HepG2 (cell line): ENCODE measurements around the gene PDE8B. TPM values are rescaled to one million over a fixed set of nuclear protein-coding genes. Genes with fewer than 3 reads are reported as not detected.

ENCODE experiments used
- ATAC-seq: fragments of 200-7000 bp; cut with Tn5 transposase; 3 replicates; pipeline ENCODE4 v1.9.1; 2020; ENCODE audit warnings: mild to moderate bottlenecking, moderate library complexity
- BruUV-seq: library from RNA; stranded (reverse); fragments of 400-500 nt; replicated peaks from 2 replicates; lab custom pipeline; 2021; lab: Mats Ljungman, UMichigan
- CTCF ChIA-PET: fragments of 300-600 bp; formaldehyde crosslinking; extraction: SDS; loops from one replicate; lab custom pipeline; 2021; ENCODE audit warnings: low total read pairs, inconsistent platforms, low intra/inter-chr PET ratio; lab: Yijun Ruan, JAX
- POLR2A ChIA-PET: fragments of 350-600 bp; sonication (Branson Sonifier 250); formaldehyde crosslinking; loops from one replicate; lab custom pipeline; 2020; ENCODE audit warnings: antibody characterized with exemption, inconsistent platforms; lab: Yijun Ruan, JAX
- DNase-seq: peaks from one replicate; pipeline ENCODE4 v3.0.0-alpha.2; 2015; ENCODE audit warnings: low spot score
- FAIRE-seq: peaks from 3 replicates; lab custom pipeline; 2011; peaks lifted over from hg19 to GRCh38; lab: Jason Lieb, UNC
- H2AFZ ChIP-seq: one replicate; pipeline ENCODE4 v1.6.1; 2011; ENCODE audit warnings: low read length, inconsistent platforms
- H3K27ac ChIP-seq: fragments of 300-600 bp; 3 replicates; pipeline ENCODE4 v1.8.0; 2011; ENCODE audit warnings: mixed run types, mild to moderate bottlenecking, mixed read lengths, low read length, inconsistent platforms; ENCODE audit not compliant: insufficient read depth; ENCODE audit errors: extremely low read length
- H3K27me3 ChIP-seq, 2 experiments: fragments of 200-600 bp in 1 of 2; 2 replicates in 1 of 2; 3 replicates in 1 of 2; pipeline versions ENCODE4 v1.6.0 to v1.8.0; 2011; ENCODE audit warnings: low read length in 2 of 2, mild to moderate bottlenecking in 2 of 2, moderate library complexity in 2 of 2, inconsistent platforms in 1 of 2; ENCODE audit not compliant: insufficient read depth in 2 of 2, control insufficient read depth in 1 of 2
- H3K36me3 ChIP-seq, 2 experiments: fragments of 200-600 bp in 1 of 2; replicated peaks in 1 of 2; 2 replicates in 1 of 2; 3 replicates in 1 of 2; pipeline versions ENCODE4 v1.5.1 to v1.8.0; 2011; ENCODE audit warnings: low read length in 2 of 2, inconsistent platforms in 1 of 2; ENCODE audit not compliant: insufficient read depth in 2 of 2, control insufficient read depth in 1 of 2
- H3K4me1 ChIP-seq: 2 replicates; pipeline ENCODE4 v1.5.1; 2012; ENCODE audit warnings: low read length, inconsistent platforms; ENCODE audit not compliant: insufficient read depth
- H3K4me2 ChIP-seq: 2 replicates; pipeline ENCODE4 v1.6.0; 2011; ENCODE audit warnings: low read depth, low read length, inconsistent platforms
- H3K4me3 ChIP-seq, 3 experiments: fragments of 200-600 bp in 1 of 3; sonication (generic), shearing (Covaris generic) in 1 of 3; replicated peaks in 1 of 3; 2 replicates each; pipeline ENCODE4 v1.5.1; 2011 to 2016; ENCODE audit warnings: low read length in 3 of 3, inconsistent platforms in 2 of 3, low read depth in 2 of 3, mild to moderate bottlenecking in 2 of 3, control low read depth in 1 of 3, mixed read lengths in 1 of 3; ENCODE audit not compliant: insufficient read depth in 1 of 3
- H3K79me2 ChIP-seq: one replicate; pipeline ENCODE4 v1.6.1; 2011; ENCODE audit warnings: low read length, inconsistent platforms; ENCODE audit not compliant: insufficient read depth
- H3K9ac ChIP-seq: 2 replicates; pipeline ENCODE4 v1.6.0; 2011; ENCODE audit warnings: mild to moderate bottlenecking, low read depth, low read length, inconsistent platforms; ENCODE audit not compliant: insufficient read depth
- H3K9me3 ChIP-seq: 2 replicates; pipeline ENCODE4 v1.5.1; 2012; ENCODE audit warnings: mild to moderate bottlenecking, low read length
- H4K20me1 ChIP-seq: 2 replicates; pipeline ENCODE4 v1.6.0; 2011; ENCODE audit warnings: inconsistent platforms, mild to moderate bottlenecking, low read length, moderate library complexity; ENCODE audit not compliant: insufficient read depth
- ATM ChIP-seq: fragments of 450-650 bp; IDR thresholded peaks from 2 replicates; pipeline ENCODE4 v1.7.1; 2017; ENCODE audit warnings: mild to moderate bottlenecking, borderline replicate concordance
- HHEX ChIP-seq: IDR thresholded peaks from 2 replicates; pipeline ENCODE4 v1.6.1; 2016; ENCODE audit warnings: control low read depth
- HNRNPK ChIP-seq: fragments of 200-400 bp; formaldehyde crosslinking; IDR thresholded peaks from 2 replicates; pipeline ENCODE4 v1.6.1; 2018; ENCODE audit warnings: low read length, low read depth, moderate library complexity, mild to moderate bottlenecking; ENCODE audit not compliant: poor library complexity, severe bottlenecking
- KLF12 ChIP-seq: sonication (generic); formaldehyde crosslinking; IDR thresholded peaks from 2 replicates; pipeline ENCODE4 v1.4.0; 2020; ENCODE audit warnings: missing genetic modification reagents, borderline replicate concordance
- MAZ ChIP-seq, 2 experiments: sonication (generic) in 1 of 2; formaldehyde crosslinking in 1 of 2; IDR thresholded peaks; 2 replicates each; pipeline versions ENCODE4 v1.5.0 to v1.6.1; 2012 to 2020; ENCODE audit warnings: low read depth in 2 of 2, mild to moderate bottlenecking in 2 of 2, borderline replicate concordance in 1 of 2, improper control_type of control experiment in 1 of 2, low read length in 1 of 2, missing genetic modification reagents in 1 of 2, moderate library complexity in 1 of 2
- RBFOX2 ChIP-seq: fragments of 200-400 bp; formaldehyde crosslinking; IDR thresholded peaks from 2 replicates; pipeline ENCODE4 v1.6.1; 2017; ENCODE audit warnings: low read depth, mild to moderate bottlenecking, low read length
- YY1 ChIP-seq: IDR thresholded peaks from 2 replicates; pipeline ENCODE4 v1.6.1; 2011; ENCODE audit warnings: low read length, low read depth, moderate library complexity, mild to moderate bottlenecking; ENCODE audit not compliant: insufficient read depth, insufficient replicate concordance
- ZBTB3 ChIP-seq: sonication (generic); formaldehyde crosslinking; IDR thresholded peaks from 2 replicates; pipeline ENCODE4 v1.4.0; 2020; ENCODE audit warnings: low read depth, mild to moderate bottlenecking, moderate library complexity, missing genetic modification reagents, borderline replicate concordance
- ZFP82 ChIP-seq: sonication (generic); formaldehyde crosslinking; IDR thresholded peaks from 2 replicates; pipeline ENCODE4 v1.5.1; 2020; ENCODE audit warnings: mild to moderate bottlenecking, missing genetic modification reagents, borderline replicate concordance
- ZFYVE20 ChIP-seq: sonication (generic); formaldehyde crosslinking; IDR thresholded peaks from 2 replicates; pipeline ENCODE4 v1.8.0; 2023; ENCODE audit warnings: low read depth, mild to moderate bottlenecking, moderate library complexity, missing genetic modification reagents, borderline replicate concordance
- ZNF274 ChIP-seq: sonication (generic); formaldehyde crosslinking; IDR thresholded peaks from 2 replicates; pipeline ENCODE4 v1.5.1; 2020; ENCODE audit warnings: mild to moderate bottlenecking, missing genetic modification reagents
- ZNF34 ChIP-seq: sonication (generic); formaldehyde crosslinking; IDR thresholded peaks from 2 replicates; pipeline ENCODE4 v1.4.0; 2020; ENCODE audit warnings: mild to moderate bottlenecking, missing genetic modification reagents, borderline replicate concordance
- ZNF431 ChIP-seq: sonication (generic); formaldehyde crosslinking; IDR thresholded peaks from 2 replicates; pipeline ENCODE4 v1.9.0; 2022; ENCODE audit warnings: missing genetic modification reagents, low read depth, mild to moderate bottlenecking, borderline replicate concordance
- ZNF501 ChIP-seq: sonication (generic); formaldehyde crosslinking; IDR thresholded peaks from 2 replicates; pipeline ENCODE4 v1.5.1; 2020; ENCODE audit warnings: mild to moderate bottlenecking, moderate library complexity, missing genetic modification reagents
- WGBS: methylation state at CpG from one replicate; pipeline ENCODE4 v1.1.6; 2017; ENCODE audit warnings: low lambda C conversion rate; 5-methylcytosine and 5-hydroxymethylcytosine counted together
- in situ Hi-C: cut with HindIII; loops from 2 replicates; pipeline ENCODE4 v1.10.0; 2017; ENCODE audit warnings: low pct_unique_long_range_greater_than_20kb; ENCODE audit not compliant: extremely low pct_ligation_motif_present
- intact Hi-C: fragments of 100-400 bp; cut with micrococcal nuclease; formaldehyde crosslinking; loops from one replicate; pipeline ENCODE4 v1.10.0; 2022; ENCODE audit not compliant: unreplicated experiment
- polyA plus RNA-seq, 8 experiments: library from polyadenylated mRNA; depleted of rRNA in 3 of 8; stranded (reverse) in 7 of 8; unstranded in 1 of 8; fragments of >200 nt; fragmentation: Illumina TruSeq in 4 of 8; extraction: Trizol in 4 of 8; gene quantifications; 2 replicates each; pipeline versions ENCODE4 v1.2.1 to v1.2.3, GENCODE V29; 2011 to 2016; ENCODE audit warnings: low read depth in 4 of 8, missing spikeins in 1 of 8, mixed read lengths in 1 of 8; ENCODE audit not compliant: insufficient read depth in 1 of 8
- total RNA-seq, 5 experiments: library from RNA; depleted of rRNA; stranded (reverse); fragments of >200 nt; fragmentation: Illumina TruSeq; extraction: Trizol; gene quantifications; 2 replicates each; pipeline ENCODE4 v1.2.3, GENCODE V29; 2016; ENCODE audit warnings: low read depth in 1 of 5
- TF ChIP-seq, protein P1 (sequence below): sonication (generic); formaldehyde crosslinking; conservative IDR thresholded peaks from 2 replicates; pipeline ENCODE4 v1.4.0; 2020; ENCODE audit warnings: missing genetic modification reagents
- TF ChIP-seq, protein P2 (sequence below): sonication (generic); formaldehyde crosslinking; IDR thresholded peaks from 2 replicates; pipeline ENCODE4 v1.4.0; 2020; ENCODE audit warnings: missing genetic modification reagents
- TF ChIP-seq, protein P3 (sequence below): sonication (generic); formaldehyde crosslinking; IDR thresholded peaks from 2 replicates; pipeline ENCODE4 v1.5.0; 2020; ENCODE audit warnings: missing genetic modification reagents

Gene PDE8B
- total and polyA plus RNA-seq, 2 of the 13 experiments (the other 11 are each of a cell fraction or from before 2014, with no cell fraction given), result 0.07 TPM; not detected in 1

DNA sequence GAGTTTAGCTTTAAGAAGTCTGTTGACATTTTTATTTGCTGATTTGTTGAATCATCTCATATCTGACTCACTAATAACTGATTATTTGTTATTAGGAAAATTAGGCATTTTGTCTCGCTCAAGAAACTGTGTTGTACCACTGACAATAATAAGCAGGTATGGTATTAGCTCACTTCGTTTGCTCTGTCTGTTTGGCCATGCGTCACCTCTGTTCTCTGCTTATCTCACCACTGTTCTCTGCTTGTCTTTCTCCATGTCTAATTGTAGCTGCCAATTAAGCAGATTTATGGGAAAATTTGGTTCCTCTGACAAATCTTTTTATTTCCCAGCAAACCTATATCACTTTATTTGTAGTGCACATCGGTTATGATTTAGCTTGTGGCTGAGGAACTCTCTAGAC is 142.8 kb downstream of the PDE8B start (continued):
- TF ChIP-seq ZBTB3 (CRISPR knock-in tag), result no peak

DNA sequence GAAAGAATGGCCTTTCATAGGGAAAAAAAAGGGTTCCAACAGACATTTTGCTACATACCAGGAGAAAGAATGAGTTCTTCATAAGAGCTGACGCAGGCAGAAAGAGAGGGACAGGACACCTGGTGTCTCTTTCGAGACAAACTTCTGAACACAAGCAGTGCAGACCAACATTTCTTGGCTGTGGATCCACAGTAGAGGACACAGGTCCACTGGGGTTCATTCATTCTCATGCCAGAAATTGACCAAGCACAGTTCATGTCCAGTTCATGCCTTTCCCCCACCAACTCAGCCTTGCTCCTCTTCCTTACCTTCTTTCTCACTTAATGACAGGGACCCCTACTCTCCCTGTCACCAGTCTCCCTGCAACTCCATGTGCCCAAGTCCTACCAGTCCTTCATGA is 144.0 kb downstream of the PDE8B start:
- DNase-seq (no peak), FAIRE-seq (no peak), ATAC-seq (no peak)
- peaks cover 8% of the 10 kb centered on the region for H3K4me1 ChIP-seq
- BruUV-seq, result no TSS peak
- H3K36me3 ChIP-seq, result no peaks in the 10 kb centered on the region
- intact Hi-C loops, result no loop called here
- in situ Hi-C loops, result no loop called here
- no peak overlapping the region for H3K9ac ChIP-seq
- H3K4me3 ChIP-seq, result no peak overlapping the region
- H3K4me2 ChIP-seq, result no peak overlapping the region
- no peak overlapping the region for H3K27ac ChIP-seq
- ChIA-PET POLR2A (no interaction called here), CTCF (no interaction called here)
- TF ChIP-seq MAZ (IDR thresholded peaks at IDR 0.05; ENCODE audit: borderline replicate concordance, low read depth, low read length) (no peak), MAZ (CRISPR knock-in tag; IDR thresholded peaks at IDR 0.05; ENCODE audit: low read depth) (no peak), HNRNPK (no peak), KLF12 (CRISPR knock-in tag) (no peak), HHEX (CRISPR knock-in tag) (no peak), RBFOX2 (no peak), ZFYVE20 (no peak), ATM (no peak), ZFP82 (CRISPR knock-in tag) (no peak), ZNF274 (CRISPR knock-in tag) (no peak), YY1 (no peak), ZNF501 (CRISPR knock-in tag) (no peak), ZNF431 (CRISPR knock-in tag) (no peak), ZNF34 (CRISPR knock-in tag) (no peak)
- TF ChIP-seq, protein P1, sequence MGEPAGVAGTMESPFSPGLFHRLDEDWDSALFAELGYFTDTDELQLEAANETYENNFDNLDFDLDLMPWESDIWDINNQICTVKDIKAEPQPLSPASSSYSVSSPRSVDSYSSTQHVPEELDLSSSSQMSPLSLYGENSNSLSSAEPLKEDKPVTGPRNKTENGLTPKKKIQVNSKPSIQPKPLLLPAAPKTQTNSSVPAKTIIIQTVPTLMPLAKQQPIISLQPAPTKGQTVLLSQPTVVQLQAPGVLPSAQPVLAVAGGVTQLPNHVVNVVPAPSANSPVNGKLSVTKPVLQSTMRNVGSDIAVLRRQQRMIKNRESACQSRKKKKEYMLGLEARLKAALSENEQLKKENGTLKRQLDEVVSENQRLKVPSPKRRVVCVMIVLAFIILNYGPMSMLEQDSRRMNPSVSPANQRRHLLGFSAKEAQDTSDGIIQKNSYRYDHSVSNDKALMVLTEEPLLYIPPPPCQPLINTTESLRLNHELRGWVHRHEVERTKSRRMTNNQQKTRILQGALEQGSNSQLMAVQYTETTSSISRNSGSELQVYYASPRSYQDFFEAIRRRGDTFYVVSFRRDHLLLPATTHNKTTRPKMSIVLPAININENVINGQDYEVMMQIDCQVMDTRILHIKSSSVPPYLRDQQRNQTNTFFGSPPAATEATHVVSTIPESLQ (CRISPR knock-in tag), result no peak
- TF ChIP-seq, protein P2, sequence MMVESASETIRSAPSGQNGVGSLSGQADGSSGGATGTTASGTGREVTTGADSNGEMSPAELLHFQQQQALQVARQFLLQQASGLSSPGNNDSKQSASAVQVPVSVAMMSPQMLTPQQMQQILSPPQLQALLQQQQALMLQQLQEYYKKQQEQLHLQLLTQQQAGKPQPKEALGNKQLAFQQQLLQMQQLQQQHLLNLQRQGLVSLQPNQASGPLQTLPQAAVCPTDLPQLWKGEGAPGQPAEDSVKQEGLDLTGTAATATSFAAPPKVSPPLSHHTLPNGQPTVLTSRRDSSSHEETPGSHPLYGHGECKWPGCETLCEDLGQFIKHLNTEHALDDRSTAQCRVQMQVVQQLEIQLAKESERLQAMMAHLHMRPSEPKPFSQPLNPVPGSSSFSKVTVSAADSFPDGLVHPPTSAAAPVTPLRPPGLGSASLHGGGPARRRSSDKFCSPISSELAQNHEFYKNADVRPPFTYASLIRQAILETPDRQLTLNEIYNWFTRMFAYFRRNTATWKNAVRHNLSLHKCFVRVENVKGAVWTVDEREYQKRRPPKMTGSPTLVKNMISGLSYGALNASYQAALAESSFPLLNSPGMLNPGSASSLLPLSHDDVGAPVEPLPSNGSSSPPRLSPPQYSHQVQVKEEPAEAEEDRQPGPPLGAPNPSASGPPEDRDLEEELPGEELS, result no peak
- TF ChIP-seq, protein P3, sequence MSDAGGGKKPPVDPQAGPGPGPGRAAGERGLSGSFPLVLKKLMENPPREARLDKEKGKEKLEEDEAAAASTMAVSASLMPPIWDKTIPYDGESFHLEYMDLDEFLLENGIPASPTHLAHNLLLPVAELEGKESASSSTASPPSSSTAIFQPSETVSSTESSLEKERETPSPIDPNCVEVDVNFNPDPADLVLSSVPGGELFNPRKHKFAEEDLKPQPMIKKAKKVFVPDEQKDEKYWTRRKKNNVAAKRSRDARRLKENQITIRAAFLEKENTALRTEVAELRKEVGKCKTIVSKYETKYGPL, result no peak
- no peaks in the 10 kb centered on the region for H3K9me3 ChIP-seq
- no peaks in the 10 kb centered on the region for H4K20me1 ChIP-seq
- H3K79me2 ChIP-seq, result no peaks in the 10 kb centered on the region
- no peaks in the 10 kb centered on the region; a peak in 2 of 5 replicates for H3K27me3 ChIP-seq
- WGBS, result 42% methylated on average over 2 of the region's 2 CpGs
- H2AFZ ChIP-seq, result no peak overlapping the region
